GM19324 (cell line): ENCODE measurements around the gene TTLL3.
"Not testable (repeated sequence)": the region's sequence is repeated elsewhere in the genome, so short reads cannot be mapped to it uniquely, and the experiment has no call there.

Experiments
- ATAC-seq: cut with Tn5 transposase; IDR thresholded peaks from one replicate; pipeline ENCODE4 v1.9.1; 2021; ENCODE audit warnings: mild to moderate bottlenecking, moderate library complexity; ENCODE audit not compliant: unreplicated experiment, low FRiP score

The TTLL3 gene

GRCh38 chr3:9809615-9810432, at the start of gene TTLL3:
Gene TTLL3 (plus strand): TSS chr3:9810262. CDS start chr3:9810662, 400 bp downstream.
- peak; percentile 66 for ATAC-seq

- ATAC-seq = no peak
Observed at GRCh38 chr3:9760779-9761505, 49.1 kb upstream of the TTLL3 start.

GRCh38 chr3:9761919-9762318, 48.1 kb upstream of the TTLL3 start:
- no peak for ATAC-seq

- no peak for ATAC-seq
Observed at GRCh38 chr3:9762871-9763270, 47.2 kb upstream of the TTLL3 start.

GRCh38 chr3:9765865-9766264, 44.2 kb upstream of the TTLL3 start:
- ATAC-seq = no peak

- ATAC-seq = no peak
Observed at GRCh38 chr3:9767418-9767817, 42.6 kb upstream of the TTLL3 start.

GRCh38 chr3:9768141-9768775, 41.8 kb upstream of the TTLL3 start:
- ATAC-seq = no peak

- ATAC-seq = no peak
Observed at GRCh38 chr3:9769012-9769411, 41.0 kb upstream of the TTLL3 start.

GRCh38 chr3:9769426-9770275, 40.4 kb upstream of the TTLL3 start, which contains the start of gene CAMK1:
Gene CAMK1 (minus strand): TSS chr3:9769947. CDS start chr3:9767749, 2,198 bp downstream.
- no peak for ATAC-seq

- no peak for ATAC-seq
Observed at GRCh38 chr3:9770276-9770812, 39.7 kb upstream of the TTLL3 start.

- ATAC-seq = not testable (repeated sequence)
Observed at GRCh38 chr3:9771007-9771406, 39.1 kb upstream of the TTLL3 start.

- no peak for ATAC-seq
Observed at GRCh38 chr3:9776896-9777693, 33.0 kb upstream of the TTLL3 start.

- ATAC-seq = no peak
Observed at GRCh38 chr3:9777694-9778021, 32.4 kb upstream of the TTLL3 start.

GRCh38 chr3:9778143-9779074, 31.7 kb upstream of the TTLL3 start:
- no peak for ATAC-seq

GRCh38 chr3:9779075-9779593, 30.9 kb upstream of the TTLL3 start:
- ATAC-seq = no peak

GRCh38 chr3:9779721-9780457, 30.2 kb upstream of the TTLL3 start:
- no peak for ATAC-seq

GRCh38 chr3:9780458-9780812, 29.6 kb upstream of the TTLL3 start:
- no peak for ATAC-seq

- no peak for ATAC-seq
Observed at GRCh38 chr3:9780910-9781309, 29.2 kb upstream of the TTLL3 start.
